Measurements from ENCODE around the gene MUL1. TPM values are rescaled to one million over a fixed set of nuclear protein-coding genes. Genes with fewer than 3 reads are reported as not detected.

The MUL1 gene
- total and polyA plus RNA-seq, 9 donors, result 16.6 to 24.4 (median 21.1) TPM

- DNase-seq, result no peak
- Histone ChIP-seq H3K36me3 (ENCODE audit: control insufficient read depth, insufficient read depth, low read length) (no peaks in the 10 kb centered on the region), H3K9me3 (replicated peaks; ENCODE audit: control insufficient read depth, low read depth, low read length) (no peaks in the 10 kb centered on the region), H3K4me1 (ENCODE audit: control insufficient read depth, insufficient read depth, low read length) (peaks cover 18% of the 10 kb centered on the region), H3K27ac (ENCODE audit: low read length) (no peak overlapping the region), H3K27me3 (ENCODE audit: control insufficient read depth, insufficient read depth, low read length) (peaks cover 35% of the 10 kb centered on the region), H3K4me3 (ENCODE audit: low read length) (no peak overlapping the region)
- WGBS (ENCODE audit: insufficient coverage), result 84% methylated on average over 3 of the region's 4 CpGs
These were observed 35.8 kb downstream of the MUL1 start for GRCh38 chr1:20472121-20472520.

DNA sequence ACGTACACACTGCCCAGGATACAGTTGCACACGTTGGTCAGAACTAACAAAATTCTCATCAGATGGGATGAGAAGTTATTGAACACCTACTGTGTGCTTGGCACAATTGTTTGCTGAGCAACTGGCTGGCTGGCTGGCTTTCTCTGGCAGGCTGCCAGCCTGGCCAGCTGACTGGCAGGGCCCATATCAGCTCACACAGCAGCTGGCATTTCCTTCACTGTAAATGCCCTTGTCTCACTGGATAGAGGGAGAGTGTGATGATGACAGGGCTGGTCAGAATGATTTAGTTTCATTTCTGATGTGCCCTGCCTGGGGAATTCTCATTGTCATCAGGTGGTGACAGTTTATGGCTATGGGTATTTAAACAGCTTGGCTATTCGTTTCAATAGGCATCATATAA lies 37.8 kb downstream of the MUL1 start:
- no peaks in the 10 kb centered on the region for H3K36me3 ChIP-seq (ENCODE audit: control insufficient read depth, insufficient read depth, low read length)
- H3K4me3 ChIP-seq (ENCODE audit: low read length), result no peak overlapping the region
- H3K9me3 ChIP-seq (replicated peaks; ENCODE audit: control insufficient read depth, low read depth, low read length), result no peaks in the 10 kb centered on the region
- peaks cover 24% of the 10 kb centered on the region for H3K27me3 ChIP-seq (ENCODE audit: control insufficient read depth, insufficient read depth, low read length)
- no peak overlapping the region for H3K27ac ChIP-seq (ENCODE audit: low read length)
- H3K4me1 ChIP-seq (ENCODE audit: control insufficient read depth, insufficient read depth, low read length), result peaks cover 7% of the 10 kb centered on the region
- 0% methylated on average over 1 of the region's 3 CpGs for WGBS (ENCODE audit: insufficient coverage)
- DNase-seq, result peak; percentile 40

- WGBS (ENCODE audit: insufficient coverage), result no CpG with 5 or more reads among the region's 1 CpG
- H3K9me3 ChIP-seq (replicated peaks; ENCODE audit: control insufficient read depth, low read depth, low read length), result no peaks in the 10 kb centered on the region
- H3K4me1 ChIP-seq (ENCODE audit: control insufficient read depth, insufficient read depth, low read length), result peaks cover 7% of the 10 kb centered on the region
- peaks cover 22% of the 10 kb centered on the region for H3K27me3 ChIP-seq (ENCODE audit: control insufficient read depth, insufficient read depth, low read length)
- H3K36me3 ChIP-seq (ENCODE audit: control insufficient read depth, insufficient read depth, low read length), result no peaks in the 10 kb centered on the region
- no peak for DNase-seq
- no peak overlapping the region for H3K4me3 ChIP-seq (ENCODE audit: low read length)
- no peak overlapping the region for H3K27ac ChIP-seq (ENCODE audit: low read length)
These were observed 38.4 kb downstream of the MUL1 start for GRCh38 chr1:20469406-20470076.

DNA sequence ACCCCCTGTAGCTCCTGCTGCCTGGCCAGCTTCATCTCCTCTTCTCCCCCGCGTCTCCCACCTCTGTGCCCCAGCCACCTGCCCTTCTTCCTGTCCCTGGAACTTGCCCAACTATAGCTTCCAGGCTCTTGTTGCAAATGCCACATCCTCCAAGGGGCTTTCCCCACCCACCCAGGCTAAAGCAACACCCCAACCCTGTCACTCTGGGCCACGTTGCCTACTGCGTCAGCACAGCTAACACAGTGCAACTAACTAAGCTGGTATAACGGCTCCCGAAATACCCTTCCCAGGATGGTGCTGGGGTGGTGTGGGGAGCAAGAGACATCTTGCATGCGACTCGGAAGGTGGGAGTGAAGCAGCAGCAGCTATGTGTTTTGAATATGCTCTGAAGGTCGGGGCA lies 41.7 kb downstream of the MUL1 start:
- Histone ChIP-seq H3K36me3 (ENCODE audit: control insufficient read depth, insufficient read depth, low read length) (no peaks in the 10 kb centered on the region), H3K27ac (ENCODE audit: low read length) (no peak overlapping the region), H3K9me3 (replicated peaks; ENCODE audit: control insufficient read depth, low read depth, low read length) (no peaks in the 10 kb centered on the region), H3K27me3 (ENCODE audit: control insufficient read depth, insufficient read depth, low read length) (peaks cover 19% of the 10 kb centered on the region), H3K4me1 (ENCODE audit: control insufficient read depth, insufficient read depth, low read length) (peaks cover 2% of the 10 kb centered on the region), H3K4me3 (ENCODE audit: low read length) (no peak overlapping the region)
- no peak for DNase-seq
- WGBS (ENCODE audit: insufficient coverage), result 78% methylated on average over 8 of the region's 9 CpGs

- H3K27ac ChIP-seq (ENCODE audit: low read length), result no peak overlapping the region
- no peak overlapping the region for H3K4me3 ChIP-seq (ENCODE audit: low read length)
- WGBS (ENCODE audit: insufficient coverage), result 68% methylated on average over 3 of the region's 5 CpGs
- DNase-seq, result no peak
- no peaks in the 10 kb centered on the region for H3K9me3 ChIP-seq (replicated peaks; ENCODE audit: control insufficient read depth, low read depth, low read length)
- no peaks in the 10 kb centered on the region for H3K4me1 ChIP-seq (ENCODE audit: control insufficient read depth, insufficient read depth, low read length)
- H3K36me3 ChIP-seq (ENCODE audit: control insufficient read depth, insufficient read depth, low read length), result no peaks in the 10 kb centered on the region
- H3K27me3 ChIP-seq (ENCODE audit: control insufficient read depth, insufficient read depth, low read length), result peaks cover 19% of the 10 kb centered on the region
These were observed 42.8 kb downstream of the MUL1 start for GRCh38 chr1:20465187-20465586.

- no peaks in the 10 kb centered on the region for H3K36me3 ChIP-seq (ENCODE audit: control insufficient read depth, insufficient read depth, low read length)
- H3K4me3 ChIP-seq (ENCODE audit: low read length), result no peak overlapping the region
- peaks cover 24% of the 10 kb centered on the region for H3K27me3 ChIP-seq (ENCODE audit: control insufficient read depth, insufficient read depth, low read length)
- H3K4me1 ChIP-seq (ENCODE audit: control insufficient read depth, insufficient read depth, low read length), result no peaks in the 10 kb centered on the region
- H3K9me3 ChIP-seq (replicated peaks; ENCODE audit: control insufficient read depth, low read depth, low read length), result no peaks in the 10 kb centered on the region
- no peak for DNase-seq
- 70% methylated on average over 1 of the region's 1 CpG for WGBS (ENCODE audit: insufficient coverage)
- H3K27ac ChIP-seq (ENCODE audit: low read length), result no peak overlapping the region
These were observed 44.4 kb downstream of the MUL1 start for GRCh38 chr1:20463502-20463901.

DNA sequence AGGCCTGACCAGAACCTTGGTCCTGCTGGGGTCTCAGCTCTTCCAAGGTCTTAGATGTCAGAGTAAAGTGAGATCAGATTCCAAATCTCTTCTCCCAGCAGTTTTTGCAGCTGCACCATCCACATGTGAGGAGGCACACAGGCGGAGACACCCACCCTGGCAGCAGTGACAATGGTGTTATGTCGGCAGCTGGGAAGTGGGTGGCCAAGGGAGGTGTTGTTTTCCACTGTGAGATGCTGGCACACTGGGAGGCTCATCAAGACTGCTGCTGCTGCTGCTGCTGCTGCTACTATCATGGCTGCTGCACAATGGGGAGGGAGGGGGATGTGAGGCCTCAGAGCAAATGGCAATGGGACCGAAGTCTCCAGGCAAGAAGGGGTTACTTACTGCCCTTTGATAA lies 45.6 kb downstream of the MUL1 start:
- no peak for DNase-seq
- Histone ChIP-seq H3K9me3 (replicated peaks; ENCODE audit: control insufficient read depth, low read depth, low read length) (no peaks in the 10 kb centered on the region), H3K27ac (ENCODE audit: low read length) (no peak overlapping the region), H3K4me1 (ENCODE audit: control insufficient read depth, insufficient read depth, low read length) (no peaks in the 10 kb centered on the region), H3K4me3 (ENCODE audit: low read length) (no peak overlapping the region), H3K36me3 (ENCODE audit: control insufficient read depth, insufficient read depth, low read length) (no peaks in the 10 kb centered on the region), H3K27me3 (ENCODE audit: control insufficient read depth, insufficient read depth, low read length) (peaks cover 19% of the 10 kb centered on the region)
- WGBS (ENCODE audit: insufficient coverage), result 89% methylated on average over 3 of the region's 3 CpGs

GRCh38 chr1:20458717-20459116 lies 49.2 kb downstream of the MUL1 start:
- Histone ChIP-seq H3K27ac (ENCODE audit: low read length) (no peak overlapping the region), H3K4me3 (ENCODE audit: low read length) (no peak overlapping the region), H3K27me3 (ENCODE audit: control insufficient read depth, insufficient read depth, low read length) (peaks cover 8% of the 10 kb centered on the region), H3K4me1 (ENCODE audit: control insufficient read depth, insufficient read depth, low read length) (no peaks in the 10 kb centered on the region), H3K36me3 (ENCODE audit: control insufficient read depth, insufficient read depth, low read length) (no peaks in the 10 kb centered on the region), H3K9me3 (replicated peaks; ENCODE audit: control insufficient read depth, low read depth, low read length) (no peaks in the 10 kb centered on the region)
- WGBS (ENCODE audit: insufficient coverage), result no CpG with 5 or more reads among the region's 2 CpGs
- DNase-seq, result no peak

DNA sequence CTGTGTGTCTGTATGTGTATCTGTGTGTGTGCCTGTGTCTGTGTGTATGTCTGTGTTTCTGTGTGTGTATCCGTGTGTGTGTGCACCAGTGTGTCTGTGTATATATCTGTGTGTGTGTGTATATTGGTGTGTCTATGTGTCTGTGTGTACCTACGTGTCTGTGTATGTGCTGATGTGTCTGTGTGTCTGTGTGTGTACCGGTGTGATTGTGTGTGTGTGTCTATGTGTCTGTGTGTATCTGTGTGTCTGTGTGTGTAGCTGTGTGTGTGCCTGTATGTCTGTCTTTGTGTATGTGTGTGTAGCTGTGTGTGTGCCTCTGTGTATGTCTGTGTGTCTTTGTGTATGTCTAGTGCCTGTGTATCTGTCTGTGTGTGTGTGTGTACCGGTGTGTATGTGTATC lies 53.9 kb downstream of the MUL1 start:
- H3K4me1 ChIP-seq (ENCODE audit: control insufficient read depth, insufficient read depth, low read length), result no peaks in the 10 kb centered on the region
- 100% methylated on average over 3 of the region's 4 CpGs for WGBS (ENCODE audit: insufficient coverage)
- no peaks in the 10 kb centered on the region for H3K36me3 ChIP-seq (ENCODE audit: control insufficient read depth, insufficient read depth, low read length)
- H3K4me3 ChIP-seq (ENCODE audit: low read length), result no peak overlapping the region
- no peak overlapping the region for H3K27ac ChIP-seq (ENCODE audit: low read length)
- peaks cover 17% of the 10 kb centered on the region for H3K27me3 ChIP-seq (ENCODE audit: control insufficient read depth, insufficient read depth, low read length)
- no peak for DNase-seq
- H3K9me3 ChIP-seq (replicated peaks; ENCODE audit: control insufficient read depth, low read depth, low read length), result no peaks in the 10 kb centered on the region

- peaks cover 18% of the 10 kb centered on the region for H3K27me3 ChIP-seq (ENCODE audit: control insufficient read depth, insufficient read depth, low read length)
- no peak overlapping the region for H3K27ac ChIP-seq (ENCODE audit: low read length)
- no CpG with 5 or more reads among the region's 4 CpGs for WGBS (ENCODE audit: insufficient coverage)
- H3K9me3 ChIP-seq (replicated peaks; ENCODE audit: control insufficient read depth, low read depth, low read length), result no peaks in the 10 kb centered on the region
- no peak for DNase-seq
- no peaks in the 10 kb centered on the region for H3K4me1 ChIP-seq (ENCODE audit: control insufficient read depth, insufficient read depth, low read length)
- no peaks in the 10 kb centered on the region for H3K36me3 ChIP-seq (ENCODE audit: control insufficient read depth, insufficient read depth, low read length)
- H3K4me3 ChIP-seq (ENCODE audit: low read length), result no peak overlapping the region
These were observed 58.1 kb downstream of the MUL1 start for GRCh38 chr1:20449735-20450311.

Measured in muscle of leg (tissue), 11 donors.